DOHH2 (cell line): ENCODE measurements around the gene HADHA.

Source experiments
- CTCF ChIP-seq: fragments of 200-600 bp; sonication (generic); IDR thresholded peaks from one replicate; pipeline ENCODE4 v1.5.1; 2014; ENCODE audit warnings: antibody characterized with exemption, mild to moderate bottlenecking, low read depth, low read length; ENCODE audit not compliant: poor library complexity, severe bottlenecking
- EZH2phosphoT487 ChIP-seq: fragments of 200-600 bp; sonication (generic); IDR thresholded peaks from 2 replicates; pipeline ENCODE4 v1.6.1; 2017; ENCODE audit warnings: borderline replicate concordance, mild to moderate bottlenecking, antibody characterized with exemption, low read length, moderate library complexity, mixed read lengths

- TF ChIP-seq CTCF (no peak), EZH2phosphoT487 (no peak)
These were observed 61.4 kb downstream of the HADHA start for GRCh38 chr2:26182887-26183630.
